ENCODE measurements around the gene CCZ1B.
"Not testable (repeated sequence)": the region's sequence is repeated elsewhere in the genome, so short reads cannot be mapped to it uniquely, and the experiment has no call there.

Gene CCZ1B

GRCh38 chr7:6842278-6842921 lies 16.3 kb upstream of the CCZ1B start:
- not testable (repeated sequence) for H3K4me3 ChIP-seq (ENCODE audit: low read depth, low read length); DNase-seq (ENCODE audit: low read depth)

- H3K4me3 ChIP-seq (ENCODE audit: low read depth, low read length); DNase-seq (ENCODE audit: low read depth): not testable (repeated sequence)
These were observed 11.0 kb upstream of the CCZ1B start for GRCh38 chr7:6837081-6837480.

GRCh38 chr7:6835521-6835920 lies 9.4 kb upstream of the CCZ1B start:
- DNase-seq (ENCODE audit: low read depth); H3K4me3 ChIP-seq (ENCODE audit: low read depth, low read length): not testable (repeated sequence)

GRCh38 chr7:6833636-6834035 lies 7.6 kb upstream of the CCZ1B start:
- no peak for DNase-seq (ENCODE audit: low read depth)
- no peak overlapping the region for H3K4me3 ChIP-seq (ENCODE audit: low read depth, low read length)
- no peak for TF ChIP-seq CTCF (IDR thresholded peaks at IDR 0.05; ENCODE audit: low read depth, low read length, missing control alignments)

- TF ChIP-seq CTCF (IDR thresholded peaks at IDR 0.05; ENCODE audit: low read depth, low read length, missing control alignments), result no peak
These were observed 5.1 kb upstream of the CCZ1B start for GRCh38 chr7:6831018-6831725.

GRCh38 chr7:6830026-6830425 lies 4.0 kb upstream of the CCZ1B start:
- DNase-seq (ENCODE audit: low read depth); H3K4me3 ChIP-seq (ENCODE audit: low read depth, low read length): not testable (repeated sequence)

More at GRCh38 chr7:6831018-6831725, 5.1 kb upstream of the CCZ1B start:
- DNase-seq (ENCODE audit: low read depth), result no peak
- no peak overlapping the region for H3K4me3 ChIP-seq (ENCODE audit: low read depth, low read length)

- H3K4me3 ChIP-seq (ENCODE audit: low read depth, low read length); DNase-seq (ENCODE audit: low read depth): not testable (repeated sequence)
These were observed 3.5 kb upstream of the CCZ1B start for GRCh38 chr7:6829616-6830015.

GRCh38 chr7:6827180-6827579 lies 1.1 kb upstream of the CCZ1B start:
- H3K4me3 ChIP-seq (ENCODE audit: low read depth, low read length), result not testable (repeated sequence)

GRCh38 chr7:6825236-6826125 lies 594 bp downstream of the CCZ1B start:
- not testable (repeated sequence) for DNase-seq (ENCODE audit: low read depth)
- H3K4me3 ChIP-seq (ENCODE audit: low read depth, low read length), result peak overlapping the region; percentile 28; the same call in 1 of the 2 replicates

More at GRCh38 chr7:6827180-6827579, 1.1 kb upstream of the CCZ1B start:
- not testable (repeated sequence) for DNase-seq (ENCODE audit: low read depth)

- DNase-seq (ENCODE audit: low read depth); H3K4me3 ChIP-seq (ENCODE audit: low read depth, low read length): not testable (repeated sequence)
These were observed 4.5 kb downstream of the CCZ1B start for GRCh38 chr7:6821622-6822021.

- DNase-seq (ENCODE audit: low read depth), result not testable (repeated sequence)
These were observed 10.6 kb downstream of the CCZ1B start for GRCh38 chr7:6815470-6815869.

GRCh38 chr7:6813011-6813410 lies 13.1 kb downstream of the CCZ1B start:
- not testable (repeated sequence) for DNase-seq (ENCODE audit: low read depth); H3K4me3 ChIP-seq (ENCODE audit: low read depth, low read length)

More at GRCh38 chr7:6815470-6815869, 10.6 kb downstream of the CCZ1B start:
- H3K4me3 ChIP-seq (ENCODE audit: low read depth, low read length), result not testable (repeated sequence)

GRCh38 chr7:6807959-6808358 lies 18.1 kb downstream of the CCZ1B start:
- not testable (repeated sequence) for H3K4me3 ChIP-seq (ENCODE audit: low read depth, low read length); DNase-seq (ENCODE audit: low read depth)

- H3K4me3 ChIP-seq (ENCODE audit: low read depth, low read length); DNase-seq (ENCODE audit: low read depth): not testable (repeated sequence)
These were observed 18.6 kb downstream of the CCZ1B start for GRCh38 chr7:6807393-6807918.

- not testable (repeated sequence) for DNase-seq (ENCODE audit: low read depth); H3K4me3 ChIP-seq (ENCODE audit: low read depth, low read length)
These were observed 25.7 kb downstream of the CCZ1B start for GRCh38 chr7:6800331-6800730.

GRCh38 chr7:6799887-6800286 lies 26.2 kb downstream of the CCZ1B start:
- not testable (repeated sequence) for DNase-seq (ENCODE audit: low read depth); H3K4me3 ChIP-seq (ENCODE audit: low read depth, low read length)

All from GM12864 (cell line).